HCT116 (cell line): ENCODE data around the gene PUM1. TPM values are rescaled to one million over a fixed set of nuclear protein-coding genes. Genes with fewer than 3 reads are reported as not detected.

Source experiments
- ATAC-seq: fragments of 200-7000 bp; cut with Tn5 transposase; 2 replicates; pipeline ENCODE4 v1.9.1; 2020; ENCODE audit warnings: mild to moderate bottlenecking, moderate library complexity
- BruUV-seq: library from RNA; stranded (reverse); fragments of 400-500 nt; replicated peaks from 2 replicates; lab custom pipeline; 2021; lab: Mats Ljungman, UMichigan
- CTCF ChIA-PET: fragments of 300-600 bp; sonication (Branson Sonifier 250); formaldehyde crosslinking; loops from one replicate; lab custom pipeline; 2021; ENCODE audit warnings: antibody characterized with exemption; lab: Charles Lee
- POLR2A ChIA-PET: fragments of 300-600, 350-600 bp; sonication (Branson Sonifier 250); formaldehyde crosslinking; loops from one replicate; lab custom pipeline; 2021; ENCODE audit warnings: antibody characterized with exemption; lab: Charles Lee
- RAD21 ChIA-PET, 2 experiments: fragments of 300-600 bp; sonication (Branson Sonifier 250); formaldehyde crosslinking; loops; one replicate each; lab custom pipeline; 2023; ENCODE audit warnings: low total read pairs in 2 of 2; ENCODE audit not compliant: uncharacterized antibody in 2 of 2, unreplicated experiment in 2 of 2, low non-redundant PET in 1 of 2; lab: Charles Lee
- DNase-seq: peaks from one replicate; pipeline ENCODE4 v3.0.0-alpha.2; 2010; ENCODE audit warnings: low read depth, low spot score
- H2AFZ ChIP-seq: fragments of 200-600 bp; shearing (Covaris generic), sonication (generic); 2 replicates; pipeline ENCODE4 v1.6.1; 2017; ENCODE audit warnings: low read depth, mixed run types, mixed read lengths, antibody characterized with exemption, low read length; ENCODE audit not compliant: poor library complexity, severe bottlenecking
- H3K27ac ChIP-seq: 2 replicates; pipeline ENCODE4 v1.5.1; 2012; ENCODE audit warnings: low read depth, low read length
- H3K27me3 ChIP-seq: fragments of 200-600 bp; sonication (generic); 2 replicates; pipeline ENCODE4 v1.6.1; 2016; ENCODE audit warnings: mixed run types, low read length, mixed read lengths; ENCODE audit not compliant: insufficient read depth
- H3K36me3 ChIP-seq, 2 experiments: fragments of 200-500 bp in 1 of 2; fragments of 200-600 bp in 1 of 2; sonication (Bioruptor generic) in 1 of 2; sonication (generic) in 1 of 2; 2 replicates each; pipeline versions ENCODE4 v1.5.1 to v1.6.1; 2014 to 2016; ENCODE audit warnings: low read length in 2 of 2, inconsistent platforms in 1 of 2, mixed read lengths in 1 of 2, mixed run types in 1 of 2; ENCODE audit not compliant: insufficient read depth in 2 of 2, control insufficient read depth in 1 of 2
- H3K4me1 ChIP-seq, 2 experiments: fragments of 200-600 bp in 1 of 2; sonication (generic) in 1 of 2; 2 replicates each; pipeline versions ENCODE4 v1.5.1 to v1.6.1; 2012 to 2017; ENCODE audit warnings: low read length in 2 of 2, inconsistent platforms in 1 of 2, mild to moderate bottlenecking in 1 of 2, mixed read lengths in 1 of 2, mixed run types in 1 of 2, moderate library complexity in 1 of 2; ENCODE audit not compliant: insufficient read depth in 2 of 2, control insufficient read depth in 1 of 2
- H3K4me2 ChIP-seq: fragments of 200-600 bp; sonication (generic); 2 replicates; pipeline ENCODE4 v1.6.1; 2017; ENCODE audit warnings: mixed run types, low read length, mixed read lengths
- H3K4me3 ChIP-seq, 2 experiments: fragments of 200-600 bp in 1 of 2; sonication (generic) in 1 of 2; replicated peaks in 1 of 2; 2 replicates each; pipeline ENCODE4 v1.5.1; 2011 to 2016; ENCODE audit warnings: low read length in 2 of 2, control low read depth in 1 of 2, low read depth in 1 of 2, mild to moderate bottlenecking in 1 of 2, mixed read lengths in 1 of 2, mixed run types in 1 of 2
- H3K79me2 ChIP-seq: fragments of 200-600 bp; sonication (generic); 2 replicates; pipeline ENCODE4 v1.6.1; 2017; ENCODE audit warnings: mild to moderate bottlenecking, mixed run types, low read length, moderate library complexity, mixed read lengths; ENCODE audit not compliant: insufficient read depth
- H3K9ac ChIP-seq: fragments of 200-600 bp; sonication (generic); 2 replicates; pipeline ENCODE4 v1.6.1; 2016; ENCODE audit warnings: low read length, mixed read lengths
- H3K9me2 ChIP-seq: fragments of 200-600 bp; sonication (generic), shearing (Covaris generic); 2 replicates; pipeline ENCODE4 v1.6.1; 2017; ENCODE audit warnings: mixed run types, mild to moderate bottlenecking, moderate library complexity; ENCODE audit not compliant: insufficient read depth
- H3K9me3 ChIP-seq, 2 experiments: fragments of 200-500 bp in 1 of 2; fragments of 200-600 bp in 1 of 2; sonication (Bioruptor generic) in 1 of 2; sonication (generic) in 1 of 2; 2 replicates each; pipeline ENCODE4 v1.6.1; 2014 to 2017; ENCODE audit warnings: low read length in 2 of 2, mixed read lengths in 2 of 2, inconsistent platforms in 1 of 2, low read depth in 1 of 2, mild to moderate bottlenecking in 1 of 2, mixed run types in 1 of 2, moderate library complexity in 1 of 2; ENCODE audit not compliant: control insufficient read depth in 1 of 2, insufficient read depth in 1 of 2
- H4K20me1 ChIP-seq: fragments of 200-600 bp; sonication (generic), shearing (Covaris generic); 2 replicates; pipeline ENCODE4 v1.6.1; 2017; ENCODE audit warnings: mixed run types, mild to moderate bottlenecking, moderate library complexity; ENCODE audit not compliant: insufficient read depth
- CEBPB ChIP-seq: IDR thresholded peaks from 2 replicates; pipeline ENCODE4 v1.6.1; 2012; ENCODE audit warnings: low read depth
- EGR1 ChIP-seq: IDR thresholded peaks from 2 replicates; pipeline ENCODE4 v1.6.1; 2012; ENCODE audit warnings: low read depth
- ELF1 ChIP-seq: IDR thresholded peaks from 2 replicates; pipeline ENCODE4 v1.6.1; 2012; ENCODE audit warnings: low read depth, borderline replicate concordance
- EZH2 ChIP-seq: fragments of 200-600 bp; sonication (generic); IDR thresholded peaks from 2 replicates; pipeline ENCODE4 v1.6.1; 2017; ENCODE audit warnings: antibody characterized with exemption, mixed run types
- JUND ChIP-seq: IDR thresholded peaks from 2 replicates; pipeline ENCODE4 v1.6.1; 2012
- POLR2A ChIP-seq: IDR thresholded peaks from 2 replicates; pipeline ENCODE4 v1.7.0; 2011; ENCODE audit warnings: borderline replicate concordance; ENCODE audit not compliant: insufficient read depth, insufficient read length; ENCODE audit errors: extremely low read depth
- SRF ChIP-seq: IDR thresholded peaks from 2 replicates; pipeline ENCODE4 v1.6.1; 2012; ENCODE audit warnings: low read depth
- TCF7L2 ChIP-seq: IDR thresholded peaks from 2 replicates; pipeline ENCODE4 v1.7.0; 2011; ENCODE audit warnings: borderline replicate concordance, inconsistent platforms; ENCODE audit not compliant: insufficient read depth, insufficient read length; ENCODE audit errors: extremely low read depth
- YY1 ChIP-seq: IDR thresholded peaks from 2 replicates; pipeline ENCODE4 v1.6.1; 2011; ENCODE audit warnings: low read length, low read depth, moderate library complexity, mild to moderate bottlenecking; ENCODE audit not compliant: insufficient replicate concordance; ENCODE audit errors: extremely low read depth
- intact Hi-C: fragments of 100-400 bp; cut with micrococcal nuclease; formaldehyde crosslinking; loops from 2 replicates; pipeline ENCODE4 v1.10.0; 2022
- total RNA-seq: library from RNA; stranded (reverse); gene quantifications from one replicate; pipeline ENCODE4 v1.2.1, GENCODE V29; 2021; ENCODE audit not compliant: unreplicated experiment
- TF ChIP-seq, protein P1 (sequence below), 3 experiments: fragments of 200-600 bp in 1 of 3; sonication (generic) in 1 of 3; IDR thresholded peaks in 2 of 3; conservative IDR thresholded peaks in 1 of 3; 2 replicates each; pipeline ENCODE4 v1.5.1; 2012 to 2017; ENCODE audit warnings: low read depth in 2 of 3, low read length in 2 of 3, antibody characterized with exemption in 1 of 3, borderline replicate concordance in 1 of 3, control low read depth in 1 of 3, mild to moderate bottlenecking in 1 of 3, mixed read lengths in 1 of 3, mixed run types in 1 of 3, moderate library complexity in 1 of 3; ENCODE audit not compliant: insufficient read depth in 1 of 3

The PUM1 gene
- total RNA-seq, 1 experiment from 2014 or later: 113 TPM

DNA sequence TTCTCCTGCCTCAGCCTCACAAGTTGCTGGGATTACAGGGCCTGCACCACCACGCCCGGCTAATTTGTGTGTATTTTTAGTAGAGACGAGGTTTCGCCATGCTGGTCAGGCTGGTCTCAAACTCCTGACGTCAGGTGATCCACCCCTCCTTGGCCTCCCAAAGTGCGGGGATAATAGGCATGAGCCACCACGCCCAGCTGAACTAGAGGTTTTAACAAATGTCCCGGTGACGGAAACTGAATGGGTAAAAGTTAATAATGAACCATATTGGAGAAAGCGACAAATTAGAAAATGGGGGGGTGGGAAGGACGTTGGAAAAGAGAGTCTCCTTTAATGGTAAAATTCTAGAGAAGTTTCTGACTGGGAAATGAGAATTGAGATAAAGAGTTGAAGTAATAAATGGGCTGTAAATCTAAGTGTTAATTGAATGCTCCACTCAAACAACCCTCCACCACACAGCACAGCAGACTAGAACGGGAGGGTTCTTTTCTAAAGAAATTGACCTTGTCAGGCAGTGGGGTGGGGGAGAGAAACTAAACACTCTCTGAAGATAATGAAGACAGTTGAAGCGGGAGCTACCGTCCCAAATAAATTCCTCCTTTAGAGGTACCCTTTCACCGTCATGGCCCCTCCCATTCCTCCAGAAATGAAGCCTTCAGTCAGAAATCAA is 46.9 kb upstream of the PUM1 start:
- H3K4me1 ChIP-seq: 0 out of 4 replicates have a peak, but pooled peaks cover 0 to 4% of the 10 kb centered on the region in 2 experiments
- H3K36me3 ChIP-seq: no peaks in the 10 kb centered on the region
- no peaks in the 10 kb centered on the region for H3K9me3 ChIP-seq
- no peak overlapping the region for H3K4me3 ChIP-seq
- H4K20me1 ChIP-seq: no peaks in the 10 kb centered on the region
- H3K79me2 ChIP-seq: no peaks in the 10 kb centered on the region
- H3K9me2 ChIP-seq: no peaks in the 10 kb centered on the region
- ChIA-PET POLR2A (no interaction called here), RAD21 (no interaction called here), CTCF (no interaction called here)
- no peak overlapping the region for H3K4me2 ChIP-seq
- no peak overlapping the region for H2AFZ ChIP-seq
- no peak for DNase-seq
- ATAC-seq: no peak
- no peaks in the 10 kb centered on the region for H3K27me3 ChIP-seq
- no peak overlapping the region for H3K9ac ChIP-seq
- no TSS peak for BruUV-seq
- intact Hi-C loops: no loop called here
- TF ChIP-seq TCF7L2 (no peak), SRF (no peak), EZH2 (no peak), YY1 (no peak), JUND (no peak), CEBPB (no peak), EGR1 (no peak), ELF1 (no peak), POLR2A (no peak)
- TF ChIP-seq, protein P1, sequence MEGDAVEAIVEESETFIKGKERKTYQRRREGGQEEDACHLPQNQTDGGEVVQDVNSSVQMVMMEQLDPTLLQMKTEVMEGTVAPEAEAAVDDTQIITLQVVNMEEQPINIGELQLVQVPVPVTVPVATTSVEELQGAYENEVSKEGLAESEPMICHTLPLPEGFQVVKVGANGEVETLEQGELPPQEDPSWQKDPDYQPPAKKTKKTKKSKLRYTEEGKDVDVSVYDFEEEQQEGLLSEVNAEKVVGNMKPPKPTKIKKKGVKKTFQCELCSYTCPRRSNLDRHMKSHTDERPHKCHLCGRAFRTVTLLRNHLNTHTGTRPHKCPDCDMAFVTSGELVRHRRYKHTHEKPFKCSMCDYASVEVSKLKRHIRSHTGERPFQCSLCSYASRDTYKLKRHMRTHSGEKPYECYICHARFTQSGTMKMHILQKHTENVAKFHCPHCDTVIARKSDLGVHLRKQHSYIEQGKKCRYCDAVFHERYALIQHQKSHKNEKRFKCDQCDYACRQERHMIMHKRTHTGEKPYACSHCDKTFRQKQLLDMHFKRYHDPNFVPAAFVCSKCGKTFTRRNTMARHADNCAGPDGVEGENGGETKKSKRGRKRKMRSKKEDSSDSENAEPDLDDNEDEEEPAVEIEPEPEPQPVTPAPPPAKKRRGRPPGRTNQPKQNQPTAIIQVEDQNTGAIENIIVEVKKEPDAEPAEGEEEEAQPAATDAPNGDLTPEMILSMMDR (IDR thresholded peaks at IDR 0.05 in 2 of 3, conservative IDR thresholded peaks at IDR 0.05 in 1 of 3; ENCODE audit: borderline replicate concordance in 1 of 3, insufficient read depth in 1 of 3, low read depth in 2 of 3, low read length in 2 of 3): no peak
- no peak overlapping the region for H3K27ac ChIP-seq
